ENCODE results near the gene REN.
A peak's percentile ranks its signal among the peaks of the same experiment; 100 is the strongest.

The REN gene

GRCh38 chr1:204141131-204141530, 25.0 kb downstream of the REN start:
- H3K9me3 ChIP-seq (ENCODE audit: control insufficient read depth, low read depth, low read length), result no peaks in the 10 kb centered on the region
- no peak overlapping the region for H3K4me3 ChIP-seq (ENCODE audit: low read length)
- no peak overlapping the region for H3K9ac ChIP-seq (ENCODE audit: low read length)
- no peaks in the 10 kb centered on the region for H3K36me3 ChIP-seq (ENCODE audit: control insufficient read depth, low read depth, low read length)
- no peak overlapping the region for H3K27ac ChIP-seq (ENCODE audit: low read length)
- H3K4me1 ChIP-seq (ENCODE audit: control insufficient read depth, low read depth, low read length), result no peaks in the 10 kb centered on the region
- H3K27me3 ChIP-seq (ENCODE audit: control insufficient read depth, insufficient read depth, low read length), result no peaks in the 10 kb centered on the region

- no peaks in the 10 kb centered on the region for H3K9me3 ChIP-seq (ENCODE audit: control insufficient read depth, low read depth, low read length)
- H3K36me3 ChIP-seq (ENCODE audit: control insufficient read depth, low read depth, low read length), result no peaks in the 10 kb centered on the region
- H3K4me1 ChIP-seq (ENCODE audit: control insufficient read depth, low read depth, low read length), result no peaks in the 10 kb centered on the region
- no peak overlapping the region for H3K27ac ChIP-seq (ENCODE audit: low read length)
- H3K4me3 ChIP-seq (ENCODE audit: low read length), result no peak overlapping the region
- no peaks in the 10 kb centered on the region for H3K27me3 ChIP-seq (ENCODE audit: control insufficient read depth, insufficient read depth, low read length)
- H3K9ac ChIP-seq (ENCODE audit: low read length), result no peak overlapping the region
These were observed 26.2 kb downstream of the REN start for GRCh38 chr1:204139952-204140351.

GRCh38 chr1:204139088-204139487, 27.0 kb downstream of the REN start:
- H3K4me3 ChIP-seq (ENCODE audit: low read length), result no peak overlapping the region
- no peak overlapping the region for H3K27ac ChIP-seq (ENCODE audit: low read length)
- peaks cover 4% of the 10 kb centered on the region for H3K36me3 ChIP-seq (ENCODE audit: control insufficient read depth, low read depth, low read length)
- no peaks in the 10 kb centered on the region for H3K4me1 ChIP-seq (ENCODE audit: control insufficient read depth, low read depth, low read length)
- H3K9me3 ChIP-seq (ENCODE audit: control insufficient read depth, low read depth, low read length), result no peaks in the 10 kb centered on the region
- H3K9ac ChIP-seq (ENCODE audit: low read length), result no peak overlapping the region
- no peaks in the 10 kb centered on the region for H3K27me3 ChIP-seq (ENCODE audit: control insufficient read depth, insufficient read depth, low read length)

- H3K36me3 ChIP-seq (ENCODE audit: control insufficient read depth, low read depth, low read length), result peaks cover 4% of the 10 kb centered on the region
These were observed 29.3 kb downstream of the REN start for GRCh38 chr1:204136814-204137213.

GRCh38 chr1:204134103-204134502, 32.0 kb downstream of the REN start:
- Histone ChIP-seq H3K4me1 (ENCODE audit: control insufficient read depth, low read depth, low read length) (peaks cover 12% of the 10 kb centered on the region), H3K27ac (ENCODE audit: low read length) (no peak overlapping the region), H3K36me3 (ENCODE audit: control insufficient read depth, low read depth, low read length) (peaks cover 4% of the 10 kb centered on the region), H3K4me3 (ENCODE audit: low read length) (no peak overlapping the region), H3K27me3 (ENCODE audit: control insufficient read depth, insufficient read depth, low read length) (no peaks in the 10 kb centered on the region), H3K9ac (ENCODE audit: low read length) (no peak overlapping the region), H3K9me3 (ENCODE audit: control insufficient read depth, low read depth, low read length) (no peaks in the 10 kb centered on the region)

More at GRCh38 chr1:204136814-204137213, 29.3 kb downstream of the REN start:
- Histone ChIP-seq H3K9ac (ENCODE audit: low read length) (no peak overlapping the region), H3K27me3 (ENCODE audit: control insufficient read depth, insufficient read depth, low read length) (no peaks in the 10 kb centered on the region), H3K4me1 (ENCODE audit: control insufficient read depth, low read depth, low read length) (no peaks in the 10 kb centered on the region), H3K27ac (ENCODE audit: low read length) (no peak overlapping the region), H3K9me3 (ENCODE audit: control insufficient read depth, low read depth, low read length) (no peaks in the 10 kb centered on the region), H3K4me3 (ENCODE audit: low read length) (no peak overlapping the region)

GRCh38 chr1:204132718-204133117, 33.4 kb downstream of the REN start:
- Histone ChIP-seq H3K36me3 (ENCODE audit: control insufficient read depth, low read depth, low read length) (peaks cover 4% of the 10 kb centered on the region), H3K4me3 (ENCODE audit: low read length) (no peak overlapping the region), H3K27me3 (ENCODE audit: control insufficient read depth, insufficient read depth, low read length) (no peaks in the 10 kb centered on the region), H3K9me3 (ENCODE audit: control insufficient read depth, low read depth, low read length) (no peaks in the 10 kb centered on the region), H3K27ac (ENCODE audit: low read length) (no peak overlapping the region), H3K9ac (ENCODE audit: low read length) (no peak overlapping the region), H3K4me1 (ENCODE audit: control insufficient read depth, low read depth, low read length) (peaks cover 16% of the 10 kb centered on the region)

- Histone ChIP-seq H3K36me3 (ENCODE audit: control insufficient read depth, low read depth, low read length) (peaks cover 4% of the 10 kb centered on the region), H3K4me3 (ENCODE audit: low read length) (no peak overlapping the region), H3K4me1 (ENCODE audit: control insufficient read depth, low read depth, low read length) (peaks cover 16% of the 10 kb centered on the region), H3K9ac (ENCODE audit: low read length) (no peak overlapping the region), H3K9me3 (ENCODE audit: control insufficient read depth, low read depth, low read length) (no peaks in the 10 kb centered on the region), H3K27me3 (ENCODE audit: control insufficient read depth, insufficient read depth, low read length) (no peaks in the 10 kb centered on the region), H3K27ac (ENCODE audit: low read length) (no peak overlapping the region)
These were observed 34.2 kb downstream of the REN start for GRCh38 chr1:204131978-204132377.

- H3K4me1 ChIP-seq (ENCODE audit: control insufficient read depth, low read depth, low read length), result peaks cover 16% of the 10 kb centered on the region
- H3K4me3 ChIP-seq (ENCODE audit: low read length), result no peak overlapping the region
- H3K27me3 ChIP-seq (ENCODE audit: control insufficient read depth, insufficient read depth, low read length), result no peaks in the 10 kb centered on the region
- H3K36me3 ChIP-seq (ENCODE audit: control insufficient read depth, low read depth, low read length), result peaks cover 4% of the 10 kb centered on the region
- no peak overlapping the region for H3K27ac ChIP-seq (ENCODE audit: low read length)
- H3K9me3 ChIP-seq (ENCODE audit: control insufficient read depth, low read depth, low read length), result no peaks in the 10 kb centered on the region
- H3K9ac ChIP-seq (ENCODE audit: low read length), result no peak overlapping the region
These were observed 34.9 kb downstream of the REN start for GRCh38 chr1:204130981-204131892.

- H3K36me3 ChIP-seq (ENCODE audit: control insufficient read depth, low read depth, low read length), result peaks cover 11% of the 10 kb centered on the region
- no peaks in the 10 kb centered on the region for H3K9me3 ChIP-seq (ENCODE audit: control insufficient read depth, low read depth, low read length)
- no peaks in the 10 kb centered on the region for H3K27me3 ChIP-seq (ENCODE audit: control insufficient read depth, insufficient read depth, low read length)
- no peak overlapping the region for H3K4me3 ChIP-seq (ENCODE audit: low read length)
- H3K9ac ChIP-seq (ENCODE audit: low read length), result no peak overlapping the region
- no peak overlapping the region for H3K27ac ChIP-seq (ENCODE audit: low read length)
- peaks cover 16% of the 10 kb centered on the region for H3K4me1 ChIP-seq (ENCODE audit: control insufficient read depth, low read depth, low read length)
These were observed 36.0 kb downstream of the REN start for GRCh38 chr1:204130178-204130577.

GRCh38 chr1:204128964-204129896, 36.9 kb downstream of the REN start:
- Histone ChIP-seq H3K4me1 (ENCODE audit: control insufficient read depth, low read depth, low read length) (peaks cover 16% of the 10 kb centered on the region), H3K9me3 (ENCODE audit: control insufficient read depth, low read depth, low read length) (no peaks in the 10 kb centered on the region), H3K4me3 (ENCODE audit: low read length) (peak overlapping the region; percentile 25), H3K27me3 (ENCODE audit: control insufficient read depth, insufficient read depth, low read length) (no peaks in the 10 kb centered on the region), H3K27ac (ENCODE audit: low read length) (no peak overlapping the region), H3K9ac (ENCODE audit: low read length) (peak overlapping the region; percentile 20), H3K36me3 (ENCODE audit: control insufficient read depth, low read depth, low read length) (peaks cover 17% of the 10 kb centered on the region)

- no peak overlapping the region for H3K4me3 ChIP-seq (ENCODE audit: low read length)
- peaks cover 24% of the 10 kb centered on the region for H3K36me3 ChIP-seq (ENCODE audit: control insufficient read depth, low read depth, low read length)
- no peaks in the 10 kb centered on the region for H3K9me3 ChIP-seq (ENCODE audit: control insufficient read depth, low read depth, low read length)
- H3K27me3 ChIP-seq (ENCODE audit: control insufficient read depth, insufficient read depth, low read length), result no peaks in the 10 kb centered on the region
- no peak overlapping the region for H3K9ac ChIP-seq (ENCODE audit: low read length)
- no peak overlapping the region for H3K27ac ChIP-seq (ENCODE audit: low read length)
- H3K4me1 ChIP-seq (ENCODE audit: control insufficient read depth, low read depth, low read length), result peaks cover 16% of the 10 kb centered on the region
These were observed 37.6 kb downstream of the REN start for GRCh38 chr1:204128464-204128963.
